GM18861 (cell line): ENCODE data around the gene RFX2.

Experiments
- ATAC-seq: cut with Tn5 transposase; IDR thresholded peaks from one replicate; pipeline ENCODE4 v1.9.1; 2021; ENCODE audit not compliant: unreplicated experiment

The RFX2 gene

DNA sequence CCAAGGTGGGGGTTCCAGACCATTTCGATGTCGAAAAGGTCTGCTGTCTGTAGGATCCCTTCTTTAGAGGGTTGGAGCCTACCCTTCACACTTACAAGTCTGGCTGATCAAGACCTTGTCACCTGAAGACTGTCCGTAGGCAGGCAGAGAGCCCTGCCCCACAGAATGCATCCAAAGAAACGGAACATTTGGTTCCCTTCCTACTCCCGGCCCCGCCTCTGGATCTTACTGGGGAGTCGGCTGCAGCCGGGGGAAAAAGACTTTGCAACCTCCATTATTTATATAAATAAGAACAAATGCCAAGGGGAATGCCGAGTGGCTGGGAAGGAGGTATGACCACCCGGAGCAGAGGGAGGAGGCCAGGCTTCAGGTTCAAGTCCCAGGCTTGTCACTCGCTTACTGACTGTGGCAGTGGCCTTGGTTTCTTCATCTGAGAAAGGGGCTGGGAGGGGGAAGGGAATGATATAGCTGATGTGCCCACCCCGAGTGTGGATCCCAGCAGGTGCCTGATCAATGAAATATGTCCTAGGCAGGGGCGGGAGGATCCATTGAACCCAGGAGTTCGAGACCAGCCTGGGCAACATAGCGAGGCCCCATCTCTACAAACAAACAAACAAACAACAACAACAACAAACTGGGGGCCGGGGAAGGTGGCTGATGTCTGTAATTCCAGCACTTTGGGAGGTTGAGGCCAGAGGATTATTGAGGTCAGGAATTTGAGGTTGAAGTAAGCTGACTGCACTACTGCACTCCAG, 48.7 kb downstream of the RFX2 start:
- no peak for ATAC-seq

DNA sequence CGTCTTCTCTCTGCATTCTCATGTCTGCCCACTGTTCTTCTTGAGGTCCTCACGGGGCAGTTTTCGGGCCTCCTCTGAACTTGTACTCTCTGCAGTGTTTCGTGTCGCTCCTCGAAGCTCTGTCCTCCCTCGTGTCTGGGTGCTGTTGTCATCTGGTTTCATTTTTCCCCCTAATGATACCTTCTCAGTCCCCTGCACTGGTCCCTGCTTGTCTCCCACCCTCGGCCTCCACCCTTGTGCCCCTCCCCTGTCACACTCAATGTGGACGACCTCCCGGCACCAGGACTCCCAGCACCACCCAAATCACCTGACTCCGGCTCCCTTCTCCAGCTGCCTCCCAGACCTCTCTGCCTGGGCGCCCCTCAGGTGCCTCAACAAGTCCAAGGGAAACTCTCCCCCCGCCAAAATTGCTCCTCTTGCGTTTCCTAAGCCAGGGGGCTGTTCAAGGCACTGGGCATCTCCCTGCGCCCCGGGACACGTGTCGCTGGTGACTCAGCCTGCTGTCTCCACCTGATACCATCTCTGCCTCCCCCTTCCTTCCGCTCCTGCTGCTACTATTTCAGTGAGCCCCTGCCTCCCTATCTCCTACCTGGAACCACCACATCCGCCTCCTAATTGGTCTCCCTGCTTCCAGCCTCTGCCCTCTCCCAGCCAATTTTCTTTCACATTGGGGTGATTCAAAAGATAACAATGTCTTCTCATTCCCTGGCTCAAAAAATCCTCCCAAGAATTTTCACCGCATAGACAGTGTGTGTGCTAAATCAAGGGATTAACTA, 49.5 kb downstream of the RFX2 start:
- ATAC-seq, result no peak

DNA sequence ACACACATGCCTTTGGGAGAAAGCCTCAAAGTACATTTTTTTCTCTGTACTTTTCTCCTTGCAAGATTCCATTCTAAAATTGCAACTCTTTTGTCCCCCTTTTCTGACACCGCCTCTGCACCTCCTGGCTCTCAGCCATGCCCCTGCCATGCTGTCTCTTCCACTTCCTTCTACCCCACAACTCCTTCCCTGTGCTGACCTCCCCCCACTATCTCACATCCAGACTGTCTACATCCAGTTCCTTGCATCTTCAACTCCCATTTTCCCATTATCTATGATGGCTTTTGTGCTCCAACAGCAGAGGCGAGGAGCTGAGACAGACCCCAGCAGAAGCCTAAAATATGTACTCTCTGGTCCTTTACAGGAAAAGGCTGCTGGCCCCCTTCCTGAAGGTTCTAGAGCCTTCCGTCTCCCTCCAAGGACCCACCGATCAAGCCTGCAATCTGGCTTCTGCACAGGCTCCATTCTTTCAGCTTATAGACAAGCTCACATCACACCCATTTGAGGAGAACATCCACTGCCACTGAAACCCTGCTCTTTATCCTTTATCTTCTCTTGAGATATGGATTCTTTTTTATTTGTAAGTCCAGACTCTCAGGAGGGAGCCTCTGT, 50.2 kb downstream of the RFX2 start:
- ATAC-seq, result no peak

DNA sequence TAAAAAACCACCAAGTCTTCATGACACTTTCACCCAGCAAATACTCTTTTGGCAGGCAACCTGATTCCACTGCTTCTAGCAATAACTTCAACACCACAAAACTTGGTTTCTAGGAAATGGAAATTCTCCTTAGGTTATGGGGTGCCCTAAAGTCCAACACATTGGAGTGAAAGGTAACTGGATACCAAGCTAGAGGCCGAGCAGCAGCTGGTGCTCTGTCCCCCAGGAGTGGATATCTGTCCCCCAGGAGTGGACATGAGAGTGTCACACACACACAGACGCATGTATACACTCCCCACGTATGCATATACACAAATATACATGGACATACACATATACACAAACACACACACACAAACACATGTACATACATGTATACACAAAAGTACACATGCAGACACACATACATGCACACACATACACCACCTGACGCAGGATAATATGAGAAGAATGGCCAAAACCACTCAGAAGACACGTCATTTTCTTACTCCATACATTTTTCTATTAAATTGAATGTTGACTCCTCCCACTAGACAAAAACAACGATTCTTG, 50.8 kb downstream of the RFX2 start:
- no peak for ATAC-seq

DNA sequence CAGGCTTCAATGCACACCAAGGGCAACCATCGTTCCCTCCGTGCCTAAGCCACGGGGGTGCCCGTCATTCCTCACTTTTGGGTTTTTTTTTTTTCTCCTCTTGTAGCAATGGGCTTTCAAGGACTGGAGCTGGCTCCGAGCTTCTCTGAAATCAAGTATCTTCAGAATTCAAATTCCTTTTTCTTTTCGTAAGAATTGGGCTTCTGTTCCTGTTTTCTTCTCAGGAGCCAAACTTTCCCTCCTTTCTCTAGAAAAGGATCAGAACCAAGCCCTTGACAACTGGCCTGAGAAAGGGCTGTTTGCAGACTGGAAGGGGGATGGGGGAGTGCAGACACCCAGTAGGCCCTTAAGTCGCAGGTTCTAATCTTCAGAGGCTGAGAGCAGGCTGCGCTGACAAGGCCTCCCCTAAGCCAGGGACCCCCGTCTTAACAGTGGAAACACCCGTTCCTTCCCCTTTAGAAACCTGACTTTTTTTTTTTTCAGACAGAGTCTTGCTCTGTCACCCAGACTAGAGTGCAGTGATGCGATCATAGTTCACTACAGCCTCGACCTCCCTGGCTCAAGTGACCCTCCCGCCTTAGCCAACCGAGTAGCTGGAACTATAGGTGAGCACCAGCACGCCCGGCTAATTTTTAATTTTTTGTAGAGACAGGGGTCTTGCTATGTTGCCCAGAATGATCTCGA, 51.6 kb downstream of the RFX2 start:
- ATAC-seq, result no peak

DNA sequence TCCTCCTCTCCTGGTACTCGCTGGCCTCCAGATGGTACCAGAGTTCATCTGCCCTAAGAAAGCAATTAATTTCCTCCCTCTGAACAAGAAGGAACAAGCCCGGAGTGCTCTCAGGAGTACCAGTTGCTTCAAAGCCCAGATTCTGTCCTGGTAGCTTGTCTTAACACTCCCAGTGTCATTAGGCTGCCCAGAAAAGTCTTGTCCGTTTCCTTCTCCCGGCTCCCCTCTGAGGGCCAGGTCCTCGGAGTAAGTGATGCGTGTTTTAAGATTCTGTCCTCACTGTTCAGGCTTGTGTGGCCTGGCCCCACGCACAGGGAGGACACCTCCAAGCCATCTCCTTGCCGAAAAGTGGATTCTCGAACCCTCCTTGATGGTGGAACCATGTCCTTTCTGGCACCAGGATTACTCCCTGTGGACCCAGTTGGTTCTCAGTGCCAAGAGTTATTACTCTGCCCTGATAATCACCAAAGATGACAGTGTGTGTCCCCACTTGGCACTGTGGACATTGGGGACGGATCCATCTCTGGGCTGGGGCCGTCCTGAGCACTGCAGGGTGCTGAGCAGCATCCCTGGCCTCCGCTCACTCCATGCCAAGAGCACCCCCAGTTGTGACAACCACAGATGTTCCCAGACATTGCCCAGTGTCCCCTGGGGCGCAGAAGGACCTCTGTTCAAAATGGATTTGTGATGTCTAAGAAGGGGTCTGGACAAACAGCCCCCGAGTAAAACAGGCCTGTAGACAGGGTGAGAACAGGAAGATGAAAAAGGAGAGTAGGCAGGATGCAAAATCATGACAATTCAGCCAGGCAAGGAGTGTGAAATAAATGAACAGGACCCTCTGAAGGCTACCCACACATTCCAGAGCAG, 52.4 kb downstream of the RFX2 start:
- no peak for ATAC-seq

GRCh38 chr19:6056801-6057650, 53.3 kb downstream of the RFX2 start:
- no peak for ATAC-seq

DNA sequence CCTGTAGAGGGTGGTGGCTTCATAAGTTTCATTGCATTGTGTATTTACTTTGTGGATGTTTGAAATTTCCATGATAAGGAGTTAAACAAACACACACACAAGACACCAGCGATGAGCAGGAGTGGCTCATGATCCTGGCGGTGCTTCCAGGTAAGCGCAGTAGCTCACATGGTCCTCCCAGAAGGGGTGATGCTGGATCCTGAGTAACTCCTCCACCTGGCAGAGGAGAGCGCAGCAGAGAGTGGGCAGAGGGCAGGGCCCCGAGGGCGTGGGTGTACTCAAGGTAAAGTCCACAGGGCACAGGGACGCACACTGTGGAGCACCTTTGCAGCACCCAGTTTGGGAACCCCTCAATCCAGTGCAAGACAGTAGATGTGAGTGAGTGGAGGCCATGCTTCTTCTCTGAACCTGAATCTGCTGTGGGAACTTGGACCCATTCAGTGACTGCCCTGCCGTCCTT, 54.0 kb downstream of the RFX2 start:
- no peak for ATAC-seq

- ATAC-seq, result no peak
These were observed 55.1 kb downstream of the RFX2 start for GRCh38 chr19:6055013-6055795.

- no peak for ATAC-seq
These were observed 61.4 kb downstream of the RFX2 start for GRCh38 chr19:6048793-6049405.

DNA sequence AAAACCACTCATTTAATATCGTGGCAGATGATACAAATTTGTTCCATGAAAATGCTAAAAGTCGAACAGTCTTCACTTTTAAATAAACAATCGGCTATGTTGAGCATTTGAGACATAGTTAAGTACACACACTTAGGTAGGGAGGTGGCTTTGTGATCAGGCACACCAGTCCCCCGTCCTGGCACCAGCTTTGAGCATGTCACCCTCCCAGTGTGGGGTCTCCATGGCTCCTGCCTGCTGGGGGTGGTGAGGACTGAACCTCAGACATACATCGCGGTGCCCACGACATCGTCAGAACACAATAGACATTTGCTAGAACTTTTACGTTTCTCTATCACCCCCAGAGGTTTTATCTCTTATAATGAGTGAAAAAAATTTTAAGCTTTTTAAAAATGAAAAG, 62.0 kb downstream of the RFX2 start:
- no peak for ATAC-seq

GRCh38 chr19:6047741-6048251, 62.5 kb downstream of the RFX2 start:
- ATAC-seq, result no peak

DNA sequence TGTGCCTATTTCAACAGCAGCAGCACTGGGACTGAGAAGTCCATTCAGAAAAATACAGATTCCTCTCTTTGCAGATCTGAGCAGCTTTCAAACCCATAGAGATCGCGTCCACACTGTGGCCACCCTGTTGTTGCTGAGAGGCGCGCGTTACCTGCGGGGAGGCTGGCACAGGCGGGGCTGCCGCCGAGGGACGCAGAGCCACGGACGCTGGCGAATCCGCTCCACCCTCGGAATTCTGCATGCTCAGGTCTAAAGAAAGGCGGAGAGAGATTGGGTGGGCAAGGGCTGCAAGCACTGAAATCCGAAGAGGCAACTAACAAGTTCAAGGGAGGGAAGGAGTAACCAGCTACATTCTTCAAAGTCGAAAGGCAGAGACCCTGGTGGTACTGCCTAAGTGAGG, 63.0 kb downstream of the RFX2 start:
- no peak for ATAC-seq

DNA sequence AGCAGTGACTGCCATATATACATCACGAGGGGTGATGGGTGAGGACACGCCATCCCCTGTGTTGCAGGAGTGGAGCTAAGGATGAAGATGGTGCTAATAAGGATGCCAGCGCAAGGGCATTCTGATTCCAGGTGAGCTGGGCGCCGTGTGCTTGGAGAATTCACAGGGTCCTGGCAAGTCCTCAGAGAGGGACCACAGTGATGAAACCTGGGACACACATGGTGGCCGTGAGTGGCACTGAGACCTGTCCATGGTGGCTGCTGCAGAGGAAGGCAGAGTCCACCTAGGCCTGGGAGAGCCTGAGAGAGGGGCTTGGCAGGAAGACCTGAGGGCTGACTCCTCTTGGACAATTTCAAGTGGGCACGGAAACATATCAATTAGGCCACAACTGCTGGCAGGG, 65.2 kb downstream of the RFX2 start:
- ATAC-seq, result no peak

- no peak for ATAC-seq
These were observed 66.1 kb downstream of the RFX2 start for GRCh38 chr19:6044056-6044805.

- ATAC-seq, result no peak
These were observed 67.2 kb downstream of the RFX2 start for GRCh38 chr19:6042776-6043726.
